DOHH2 (cell line): Measurements from ENCODE around the gene ZNF662.

Source experiments
- EZH2phosphoT487 ChIP-seq: fragments of 200-600 bp; sonication (generic); IDR thresholded peaks from 2 replicates; pipeline ENCODE4 v1.6.1; 2017; ENCODE audit warnings: borderline replicate concordance, mild to moderate bottlenecking, antibody characterized with exemption, low read length, moderate library complexity, mixed read lengths
- TF ChIP-seq, protein P1 (sequence below): fragments of 200-600 bp; sonication (generic); IDR thresholded peaks from one replicate; pipeline ENCODE4 v1.5.1; 2014; ENCODE audit warnings: antibody characterized with exemption, mild to moderate bottlenecking, low read depth, low read length; ENCODE audit not compliant: poor library complexity, severe bottlenecking

DNA sequence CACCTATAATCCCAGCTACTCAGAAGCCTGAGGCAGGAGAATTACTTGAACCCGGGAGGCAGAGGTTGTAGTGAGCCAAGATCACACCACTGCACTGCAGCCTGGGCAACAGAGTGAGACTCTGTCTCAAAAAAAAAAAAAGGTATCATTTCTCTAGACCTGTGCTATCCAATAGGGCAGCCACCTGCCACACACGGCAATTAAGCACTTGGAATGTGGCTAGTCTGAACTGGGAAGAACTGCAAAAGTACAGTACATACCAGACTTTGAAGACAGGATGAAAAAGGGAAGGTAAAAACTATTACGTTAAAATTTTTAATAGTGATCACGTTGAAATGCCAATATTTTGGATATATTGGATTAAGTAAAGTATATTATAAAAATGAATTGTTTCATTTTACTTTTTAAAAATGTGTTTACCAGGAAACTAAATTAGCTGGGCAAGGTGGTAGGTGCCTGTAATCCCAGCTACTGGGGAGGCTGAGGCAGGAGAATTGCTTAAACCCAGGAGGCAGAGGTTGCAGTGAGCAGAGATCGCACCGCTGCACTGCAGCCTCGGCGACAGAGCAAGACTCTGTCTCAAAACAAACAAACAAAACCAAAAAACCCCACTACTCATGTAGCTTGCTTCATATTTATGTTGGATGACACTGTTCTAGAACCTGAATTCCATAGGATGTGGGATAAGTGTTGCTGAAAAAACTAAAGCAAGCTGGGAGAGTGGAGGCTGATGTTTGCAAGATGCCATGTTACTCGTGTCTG, 32.5 kb upstream of the ZNF662 start:
- TF ChIP-seq, protein P1, sequence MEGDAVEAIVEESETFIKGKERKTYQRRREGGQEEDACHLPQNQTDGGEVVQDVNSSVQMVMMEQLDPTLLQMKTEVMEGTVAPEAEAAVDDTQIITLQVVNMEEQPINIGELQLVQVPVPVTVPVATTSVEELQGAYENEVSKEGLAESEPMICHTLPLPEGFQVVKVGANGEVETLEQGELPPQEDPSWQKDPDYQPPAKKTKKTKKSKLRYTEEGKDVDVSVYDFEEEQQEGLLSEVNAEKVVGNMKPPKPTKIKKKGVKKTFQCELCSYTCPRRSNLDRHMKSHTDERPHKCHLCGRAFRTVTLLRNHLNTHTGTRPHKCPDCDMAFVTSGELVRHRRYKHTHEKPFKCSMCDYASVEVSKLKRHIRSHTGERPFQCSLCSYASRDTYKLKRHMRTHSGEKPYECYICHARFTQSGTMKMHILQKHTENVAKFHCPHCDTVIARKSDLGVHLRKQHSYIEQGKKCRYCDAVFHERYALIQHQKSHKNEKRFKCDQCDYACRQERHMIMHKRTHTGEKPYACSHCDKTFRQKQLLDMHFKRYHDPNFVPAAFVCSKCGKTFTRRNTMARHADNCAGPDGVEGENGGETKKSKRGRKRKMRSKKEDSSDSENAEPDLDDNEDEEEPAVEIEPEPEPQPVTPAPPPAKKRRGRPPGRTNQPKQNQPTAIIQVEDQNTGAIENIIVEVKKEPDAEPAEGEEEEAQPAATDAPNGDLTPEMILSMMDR, result no peak
- no peak for TF ChIP-seq EZH2phosphoT487
